SU-DHL-6 (cell line): ENCODE measurements around the gene ECHDC1.

ENCODE experiments used
- CTCF ChIP-seq: fragments of 200-600 bp; sonication (generic); IDR thresholded peaks from one replicate; pipeline ENCODE4 v1.5.1; 2017; ENCODE audit warnings: antibody characterized with exemption, mild to moderate bottlenecking, low read length, moderate library complexity; ENCODE audit not compliant: insufficient read depth, poor library complexity, severe bottlenecking
- EZH2phosphoT487 ChIP-seq: fragments of 200-600 bp; sonication (generic), shearing (Covaris generic); conservative IDR thresholded peaks from 2 replicates; pipeline ENCODE4 v1.6.1; 2018; ENCODE audit warnings: mild to moderate bottlenecking, antibody characterized with exemption, low read length, moderate library complexity, mixed read lengths

GRCh38 chr6:127266892-127267645 is 76.3 kb downstream of the ECHDC1 start:
- no peak for TF ChIP-seq CTCF
- TF ChIP-seq EZH2phosphoT487: no peak
